H1 (cell line): ENCODE results near the gene TBRG4. TPM values are rescaled to one million over a fixed set of nuclear protein-coding genes. Genes with fewer than 3 reads are reported as not detected.

Experiments
- CBX8 ChIP-seq: fragments of 300-800, 300-1000 bp; sonication (generic); IDR thresholded peaks from 2 replicates; pipeline ENCODE4 v1.7.1; 2016; ENCODE audit warnings: low read depth, low read length, borderline replicate concordance
- GTF2F1 ChIP-seq: IDR thresholded peaks from 2 replicates; pipeline ENCODE4 v1.6.1; 2012; ENCODE audit warnings: low read depth, low read length, improper control_type of control experiment, borderline replicate concordance
- KDM4A ChIP-seq: IDR thresholded peaks from one replicate; pipeline ENCODE4 v1.7.1; 2012; ENCODE audit warnings: low read depth, mild to moderate bottlenecking, moderate library complexity, low read length, inconsistent platforms; ENCODE audit not compliant: severe bottlenecking
- TCF12 ChIP-seq: IDR thresholded peaks from 2 replicates; pipeline ENCODE4 v1.6.1; 2011; ENCODE audit warnings: low read depth, mild to moderate bottlenecking, low read length
- polyA plus RNA-seq, 7 experiments: library from polyadenylated mRNA; depleted of rRNA in 3 of 7; stranded (reverse) in 5 of 7; unstranded in 2 of 7; fragments of >200 nt in 5 of 7; fragments of 200-250 nt in 2 of 7; gene quantifications; 1 replicate in 5 of 7; 2 replicates in 1 of 7; 4 replicates in 1 of 7; pipeline versions ENCODE4 v1.2.1 to v1.2.3, GENCODE V29; 2011 to 2013; ENCODE audit warnings: missing spikeins in 2 of 7, mixed read lengths in 2 of 7
- total RNA-seq: library from RNA; stranded (reverse); fragmentation: NEBNext Ultra II Directional; extraction: Animal tissue kit (Norgen Biotek cat#: 25700); gene quantifications from 2 replicates; pipeline ENCODE4 v1.2.1, GENCODE V29; 2021
- TF ChIP-seq, protein P1 (sequence below): fragments of 300-600 bp; sonication (generic); IDR thresholded peaks from 2 replicates; pipeline ENCODE4 v1.7.1; 2012; ENCODE audit warnings: low read length, moderate library complexity, mild to moderate bottlenecking, inconsistent platforms; ENCODE audit not compliant: insufficient replicate concordance

Gene TBRG4
- total and polyA plus RNA-seq, 2 of the 8 experiments (the other 6 are each of a cell fraction or from before 2014, with no cell fraction given): 110 to 137 TPM

GRCh38 chr7:45157286-45157652 lies 45.8 kb upstream of the TBRG4 start (continued):
- TF ChIP-seq, protein P1, sequence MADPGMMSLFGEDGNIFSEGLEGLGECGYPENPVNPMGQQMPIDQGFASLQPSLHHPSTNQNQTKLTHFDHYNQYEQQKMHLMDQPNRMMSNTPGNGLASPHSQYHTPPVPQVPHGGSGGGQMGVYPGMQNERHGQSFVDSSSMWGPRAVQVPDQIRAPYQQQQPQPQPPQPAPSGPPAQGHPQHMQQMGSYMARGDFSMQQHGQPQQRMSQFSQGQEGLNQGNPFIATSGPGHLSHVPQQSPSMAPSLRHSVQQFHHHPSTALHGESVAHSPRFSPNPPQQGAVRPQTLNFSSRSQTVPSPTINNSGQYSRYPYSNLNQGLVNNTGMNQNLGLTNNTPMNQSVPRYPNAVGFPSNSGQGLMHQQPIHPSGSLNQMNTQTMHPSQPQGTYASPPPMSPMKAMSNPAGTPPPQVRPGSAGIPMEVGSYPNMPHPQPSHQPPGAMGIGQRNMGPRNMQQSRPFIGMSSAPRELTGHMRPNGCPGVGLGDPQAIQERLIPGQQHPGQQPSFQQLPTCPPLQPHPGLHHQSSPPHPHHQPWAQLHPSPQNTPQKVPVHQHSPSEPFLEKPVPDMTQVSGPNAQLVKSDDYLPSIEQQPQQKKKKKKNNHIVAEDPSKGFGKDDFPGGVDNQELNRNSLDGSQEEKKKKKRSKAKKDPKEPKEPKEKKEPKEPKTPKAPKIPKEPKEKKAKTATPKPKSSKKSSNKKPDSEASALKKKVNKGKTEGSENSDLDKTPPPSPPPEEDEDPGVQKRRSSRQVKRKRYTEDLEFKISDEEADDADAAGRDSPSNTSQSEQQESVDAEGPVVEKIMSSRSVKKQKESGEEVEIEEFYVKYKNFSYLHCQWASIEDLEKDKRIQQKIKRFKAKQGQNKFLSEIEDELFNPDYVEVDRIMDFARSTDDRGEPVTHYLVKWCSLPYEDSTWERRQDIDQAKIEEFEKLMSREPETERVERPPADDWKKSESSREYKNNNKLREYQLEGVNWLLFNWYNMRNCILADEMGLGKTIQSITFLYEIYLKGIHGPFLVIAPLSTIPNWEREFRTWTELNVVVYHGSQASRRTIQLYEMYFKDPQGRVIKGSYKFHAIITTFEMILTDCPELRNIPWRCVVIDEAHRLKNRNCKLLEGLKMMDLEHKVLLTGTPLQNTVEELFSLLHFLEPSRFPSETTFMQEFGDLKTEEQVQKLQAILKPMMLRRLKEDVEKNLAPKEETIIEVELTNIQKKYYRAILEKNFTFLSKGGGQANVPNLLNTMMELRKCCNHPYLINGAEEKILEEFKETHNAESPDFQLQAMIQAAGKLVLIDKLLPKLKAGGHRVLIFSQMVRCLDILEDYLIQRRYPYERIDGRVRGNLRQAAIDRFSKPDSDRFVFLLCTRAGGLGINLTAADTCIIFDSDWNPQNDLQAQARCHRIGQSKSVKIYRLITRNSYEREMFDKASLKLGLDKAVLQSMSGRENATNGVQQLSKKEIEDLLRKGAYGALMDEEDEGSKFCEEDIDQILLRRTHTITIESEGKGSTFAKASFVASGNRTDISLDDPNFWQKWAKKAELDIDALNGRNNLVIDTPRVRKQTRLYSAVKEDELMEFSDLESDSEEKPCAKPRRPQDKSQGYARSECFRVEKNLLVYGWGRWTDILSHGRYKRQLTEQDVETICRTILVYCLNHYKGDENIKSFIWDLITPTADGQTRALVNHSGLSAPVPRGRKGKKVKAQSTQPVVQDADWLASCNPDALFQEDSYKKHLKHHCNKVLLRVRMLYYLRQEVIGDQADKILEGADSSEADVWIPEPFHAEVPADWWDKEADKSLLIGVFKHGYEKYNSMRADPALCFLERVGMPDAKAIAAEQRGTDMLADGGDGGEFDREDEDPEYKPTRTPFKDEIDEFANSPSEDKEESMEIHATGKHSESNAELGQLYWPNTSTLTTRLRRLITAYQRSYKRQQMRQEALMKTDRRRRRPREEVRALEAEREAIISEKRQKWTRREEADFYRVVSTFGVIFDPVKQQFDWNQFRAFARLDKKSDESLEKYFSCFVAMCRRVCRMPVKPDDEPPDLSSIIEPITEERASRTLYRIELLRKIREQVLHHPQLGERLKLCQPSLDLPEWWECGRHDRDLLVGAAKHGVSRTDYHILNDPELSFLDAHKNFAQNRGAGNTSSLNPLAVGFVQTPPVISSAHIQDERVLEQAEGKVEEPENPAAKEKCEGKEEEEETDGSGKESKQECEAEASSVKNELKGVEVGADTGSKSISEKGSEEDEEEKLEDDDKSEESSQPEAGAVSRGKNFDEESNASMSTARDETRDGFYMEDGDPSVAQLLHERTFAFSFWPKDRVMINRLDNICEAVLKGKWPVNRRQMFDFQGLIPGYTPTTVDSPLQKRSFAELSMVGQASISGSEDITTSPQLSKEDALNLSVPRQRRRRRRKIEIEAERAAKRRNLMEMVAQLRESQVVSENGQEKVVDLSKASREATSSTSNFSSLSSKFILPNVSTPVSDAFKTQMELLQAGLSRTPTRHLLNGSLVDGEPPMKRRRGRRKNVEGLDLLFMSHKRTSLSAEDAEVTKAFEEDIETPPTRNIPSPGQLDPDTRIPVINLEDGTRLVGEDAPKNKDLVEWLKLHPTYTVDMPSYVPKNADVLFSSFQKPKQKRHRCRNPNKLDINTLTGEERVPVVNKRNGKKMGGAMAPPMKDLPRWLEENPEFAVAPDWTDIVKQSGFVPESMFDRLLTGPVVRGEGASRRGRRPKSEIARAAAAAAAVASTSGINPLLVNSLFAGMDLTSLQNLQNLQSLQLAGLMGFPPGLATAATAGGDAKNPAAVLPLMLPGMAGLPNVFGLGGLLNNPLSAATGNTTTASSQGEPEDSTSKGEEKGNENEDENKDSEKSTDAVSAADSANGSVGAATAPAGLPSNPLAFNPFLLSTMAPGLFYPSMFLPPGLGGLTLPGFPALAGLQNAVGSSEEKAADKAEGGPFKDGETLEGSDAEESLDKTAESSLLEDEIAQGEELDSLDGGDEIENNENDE: no peak
- TF ChIP-seq KDM4A (peak; percentile 61), GTF2F1 (no peak), CBX8 (no peak), TCF12 (no peak)
